T-helper 2 cell treated with Interferon-gamma antibody and Interleukin-4, amounts not matched to agents 100 ng/mL and 5 ng/mL, for 36 hours (primary cell): ENCODE measurements around the gene CD40. TPM values are rescaled to one million over a fixed set of nuclear protein-coding genes. Genes with fewer than 3 reads are reported as not detected.
"Not testable (repeated sequence)": the region's sequence is repeated elsewhere in the genome, so short reads cannot be mapped to it uniquely, and the experiment has no call there.

Experiments used
- intact Hi-C: fragments of 100-400 bp; cut with micrococcal nuclease; formaldehyde crosslinking; loops from one replicate; pipeline ENCODE4 v1.15.1; 2023
- total RNA-seq: library from RNA; stranded (reverse); gene quantifications from 2 replicates; pipeline ENCODE4 v1.2.3, GENCODE V29; 2022

The CD40 gene
- total RNA-seq, 1 donor from 2014 or later, result 0.43 TPM

DNA sequence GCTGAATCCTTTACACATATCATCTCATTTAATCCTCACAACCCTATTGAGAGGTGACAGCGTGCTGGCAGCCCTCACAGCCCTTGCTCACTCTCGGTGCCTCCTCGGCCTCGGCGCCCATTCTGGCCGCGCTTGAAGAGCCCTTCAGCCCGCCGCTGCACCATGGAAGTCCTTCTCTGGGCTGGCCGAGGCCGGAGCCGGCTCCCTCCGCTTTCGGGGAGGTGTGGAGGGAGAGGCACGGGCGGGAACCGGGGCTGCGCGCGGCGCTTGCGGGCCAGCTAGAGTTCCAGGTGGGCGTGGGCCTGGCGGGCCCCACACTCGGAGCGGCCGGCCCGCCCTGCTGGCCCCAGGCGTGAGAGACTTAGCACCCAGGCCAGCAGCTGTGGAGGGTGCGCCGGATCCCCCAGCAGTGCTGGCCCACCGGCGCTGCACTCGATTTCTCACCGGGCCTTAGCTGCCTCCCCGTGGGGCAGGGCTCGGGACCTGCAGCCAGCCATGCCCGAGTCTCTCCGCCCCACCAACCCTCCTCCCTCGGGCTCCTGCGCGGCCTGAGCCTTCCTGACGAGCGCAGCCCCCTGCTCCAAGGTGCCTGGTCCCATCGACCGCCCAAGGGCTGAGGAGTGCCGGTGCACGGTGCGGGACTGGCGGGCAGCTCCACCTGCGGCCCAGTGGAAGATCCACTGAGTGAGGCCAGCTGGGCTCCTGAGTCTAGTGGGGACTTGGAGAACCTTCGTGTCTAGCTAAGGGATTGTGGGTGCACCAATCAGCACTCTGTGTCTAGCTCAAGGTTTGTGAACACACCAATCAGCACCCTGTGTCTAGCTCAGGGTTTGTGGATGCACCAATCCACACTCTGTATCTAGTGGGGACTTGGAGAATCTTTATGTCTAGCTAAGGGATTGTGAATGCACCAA, 26.2 kb upstream of the CD40 start:
- intact Hi-C loops, result not testable (repeated sequence)

DNA sequence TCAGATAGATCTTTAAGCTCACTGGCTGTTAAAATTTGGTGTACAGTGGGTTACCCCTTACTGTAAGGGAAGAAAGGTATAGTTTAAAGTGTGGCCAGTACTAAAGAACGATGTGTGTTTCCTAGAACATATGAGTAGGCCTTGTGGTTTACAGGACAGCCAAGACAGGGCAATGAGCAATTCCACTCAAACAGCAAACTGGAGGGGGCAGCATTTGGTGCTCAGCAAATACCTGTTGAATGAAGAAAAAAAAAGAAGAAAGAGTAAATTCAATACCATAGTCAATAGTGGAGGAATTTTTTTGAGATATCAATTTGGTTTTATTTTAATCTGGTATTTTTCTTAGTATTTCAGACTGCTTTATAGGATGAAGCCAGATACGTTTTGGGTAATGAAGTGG, 24.6 kb upstream of the CD40 start:
- intact Hi-C loops, result no loop called here

DNA sequence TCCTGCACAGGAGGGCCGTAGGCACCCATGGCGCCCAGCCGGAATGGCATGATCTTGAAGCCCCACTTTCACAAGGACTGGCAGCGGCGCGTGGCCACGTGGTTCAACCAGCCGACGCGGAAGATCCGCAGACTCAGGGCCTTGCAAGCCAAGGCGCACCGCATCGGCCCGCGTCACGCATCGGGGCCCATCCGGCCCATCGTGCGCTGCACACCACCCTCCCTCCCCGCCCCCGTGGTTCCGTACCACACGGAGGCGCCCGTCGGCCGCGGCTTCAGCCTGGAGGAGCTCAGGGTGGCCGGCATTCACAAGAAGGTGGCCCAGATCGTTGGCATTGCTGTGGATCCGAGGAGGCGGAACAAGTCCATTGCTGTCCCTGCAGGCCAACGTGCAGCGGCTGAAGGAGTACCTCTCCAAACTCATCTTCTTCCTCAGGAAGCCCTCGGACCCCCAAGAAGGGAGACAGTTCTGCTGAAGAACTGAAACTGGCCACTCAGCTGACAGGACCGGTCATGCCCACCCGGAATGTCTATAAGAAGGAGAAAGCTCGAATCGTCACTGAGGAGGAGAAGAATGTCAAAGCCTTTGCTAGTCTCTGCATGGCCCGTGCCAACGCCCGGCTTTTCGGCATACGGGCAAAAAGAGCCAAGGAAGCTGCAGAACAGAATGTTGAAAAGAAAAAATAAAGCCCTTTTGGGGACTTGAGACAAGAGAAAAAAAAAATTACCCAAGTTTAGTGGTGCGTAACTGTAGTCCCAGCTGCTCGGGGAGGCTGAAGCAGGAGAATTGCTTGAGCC, 18.4 kb upstream of the CD40 start:
- intact Hi-C loops, result no loop called here

GRCh38 chr20:46100444-46100843, 17.7 kb upstream of the CD40 start:
- intact Hi-C loops, result not testable (repeated sequence)

- intact Hi-C loops, result no loop called here
Measured at GRCh38 chr20:46100988-46101387, 17.1 kb upstream of the CD40 start.

- intact Hi-C loops, result no loop called here
Measured at GRCh38 chr20:46101957-46102356, 16.2 kb upstream of the CD40 start.

- intact Hi-C loops, result no loop called here
Measured at GRCh38 chr20:46102940-46103339, 15.2 kb upstream of the CD40 start.

GRCh38 chr20:46104262-46104661, 13.9 kb upstream of the CD40 start:
- intact Hi-C loops, result no loop called here

- intact Hi-C loops, result no loop called here
Measured at GRCh38 chr20:46107061-46107460, 11.1 kb upstream of the CD40 start.

DNA sequence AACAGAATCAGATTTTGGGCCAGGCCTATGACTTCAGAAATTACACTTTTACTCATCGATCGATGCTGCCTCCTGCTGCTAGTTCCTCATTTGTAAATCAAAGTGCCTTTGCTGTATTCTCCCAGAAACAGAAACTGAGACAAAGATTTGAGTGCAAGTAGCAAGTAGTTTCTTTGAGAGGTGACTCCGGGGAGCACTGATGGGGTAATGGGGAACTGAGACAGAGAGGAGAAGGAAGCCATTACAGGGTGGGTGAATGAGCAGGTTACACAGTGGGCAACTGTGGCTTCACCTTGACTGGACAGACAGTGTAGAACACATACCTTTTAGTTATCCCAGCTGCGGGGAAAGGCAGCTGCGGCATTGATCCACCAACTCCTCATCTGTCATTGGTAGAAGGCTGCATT, 9.7 kb upstream of the CD40 start:
- intact Hi-C loops, result no loop called here

DNA sequence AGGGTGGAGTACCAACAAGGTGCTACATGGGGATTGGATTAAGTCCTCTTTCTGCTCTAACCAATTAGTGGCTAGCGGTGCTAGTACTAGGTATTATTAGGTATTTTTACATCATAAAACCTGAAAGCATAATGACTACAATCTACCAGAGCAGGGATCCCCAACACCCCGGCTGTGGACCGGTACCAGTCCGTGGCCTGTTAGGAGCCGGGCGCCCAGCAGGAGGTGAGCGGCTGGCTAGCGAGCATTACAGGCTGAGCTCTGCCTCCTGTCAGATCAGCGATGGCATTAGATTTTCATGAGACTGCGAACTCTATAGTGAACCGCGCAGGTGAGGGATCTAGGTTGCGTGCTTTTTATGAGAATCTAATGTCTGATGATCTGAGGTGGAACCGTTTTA, 9.1 kb upstream of the CD40 start:
- intact Hi-C loops, result no loop called here

- intact Hi-C loops, result no loop called here
Measured at GRCh38 chr20:46111028-46111835, 6.9 kb upstream of the CD40 start.

GRCh38 chr20:46111836-46112212, 6.3 kb upstream of the CD40 start:
- intact Hi-C loops, result no loop called here

GRCh38 chr20:46112430-46113112, 5.5 kb upstream of the CD40 start:
- intact Hi-C loops, result no loop called here

- intact Hi-C loops, result no loop called here
Measured at GRCh38 chr20:46113113-46113470, 5.0 kb upstream of the CD40 start.

DNA sequence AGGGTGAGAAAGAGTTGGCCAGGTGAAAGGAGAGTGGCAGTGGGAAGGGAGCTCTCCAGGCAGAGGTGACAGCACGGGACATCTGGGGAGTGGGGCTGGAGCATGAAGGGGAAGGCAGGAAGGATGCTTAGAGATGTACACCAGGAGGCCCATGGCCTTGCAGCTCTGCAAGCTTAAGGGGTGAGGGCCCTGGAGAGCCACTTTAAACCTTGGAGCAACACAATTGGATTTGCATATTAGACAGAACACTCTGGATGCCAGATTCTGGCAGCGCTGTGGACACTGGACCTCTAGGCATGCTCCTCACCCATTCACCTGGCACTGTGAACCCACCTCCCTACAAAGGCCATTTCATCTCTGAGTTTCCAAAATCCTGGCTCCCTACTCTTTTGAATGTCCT, 3.7 kb upstream of the CD40 start:
- intact Hi-C loops, result no loop called here

DNA sequence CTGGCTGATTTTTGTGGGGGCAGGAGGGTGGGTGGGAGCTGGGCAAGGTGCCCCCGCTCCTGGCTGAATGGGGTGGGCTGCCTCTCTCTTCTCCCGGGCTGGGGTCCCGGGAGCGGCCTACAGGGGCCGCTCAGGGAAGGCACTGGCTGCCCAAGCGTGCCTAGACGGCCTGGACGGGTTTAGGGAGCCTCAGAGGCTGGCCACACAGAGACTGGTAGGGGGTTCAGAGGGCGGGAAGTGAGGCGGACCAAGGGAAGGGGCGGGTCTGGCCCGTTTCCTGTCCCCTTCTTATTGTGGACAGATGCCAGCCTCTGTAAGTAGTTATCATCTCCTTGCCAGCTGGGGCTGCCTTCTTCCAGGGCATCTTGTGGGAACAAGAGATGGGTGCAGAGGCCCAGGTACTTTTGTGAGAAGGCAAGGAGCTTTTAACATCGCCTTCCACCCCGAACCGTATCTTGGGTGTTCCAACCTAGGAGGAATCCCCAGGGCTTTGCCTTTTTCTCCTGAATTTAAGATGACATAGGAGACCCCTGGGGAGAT, 437 bp downstream of the CD40 start:
- intact Hi-C loops, result no loop called here

- intact Hi-C loops, result no loop called here
Measured at GRCh38 chr20:46119028-46119546, 973 bp downstream of the CD40 start.

DNA sequence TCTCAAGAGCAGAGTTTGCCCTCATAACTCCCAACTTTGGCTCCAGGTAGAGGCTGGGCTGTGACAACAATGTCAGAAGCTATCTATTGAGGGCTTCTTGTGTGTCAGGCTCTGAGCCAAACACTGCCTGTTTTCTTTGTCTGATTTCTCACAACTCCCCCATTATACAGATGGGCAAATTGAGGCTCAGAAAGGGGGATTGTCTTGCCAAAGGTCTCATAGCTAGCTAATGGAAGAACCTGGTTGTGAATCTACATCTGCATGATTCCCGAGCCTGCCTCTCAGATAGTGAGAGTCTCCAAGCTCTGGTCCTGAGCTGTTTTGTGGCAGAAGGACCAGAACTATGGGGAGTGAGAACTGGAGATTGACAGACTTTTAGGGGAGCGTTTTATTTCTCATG, 1.4 kb downstream of the CD40 start:
- intact Hi-C loops, result no loop called here

DNA sequence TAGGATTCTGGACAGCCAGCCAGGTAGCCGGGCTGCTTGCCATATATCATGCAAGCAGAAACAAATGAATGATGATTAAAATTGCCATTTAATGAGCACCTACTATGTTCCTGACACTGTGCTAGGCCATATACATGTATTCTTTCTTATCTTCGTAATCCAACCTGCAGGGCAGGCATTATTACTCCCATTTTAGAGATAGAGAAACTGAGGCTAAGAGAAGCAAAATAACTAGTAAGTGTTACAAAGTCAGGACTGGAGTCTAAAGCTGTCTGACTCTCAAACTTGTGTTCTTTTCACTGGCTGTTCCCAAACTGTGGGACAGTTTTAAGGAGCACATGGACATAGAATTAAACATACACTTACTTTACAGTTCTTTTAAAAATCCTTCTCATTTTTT, 2.0 kb downstream of the CD40 start:
- intact Hi-C loops, result no loop called here
